HUES48 (cell line): Measurements from ENCODE around the gene ARSK.

Source experiments
- H3K27ac ChIP-seq: one replicate; pipeline ENCODE4 v1.7.0; 2013; ENCODE audit warnings: low read depth, low read length, inconsistent platforms
- H3K27me3 ChIP-seq: 2 replicates; pipeline ENCODE4 v1.6.1; 2013; ENCODE audit warnings: mild to moderate bottlenecking, low read length; ENCODE audit not compliant: control insufficient read depth, insufficient read depth
- H3K36me3 ChIP-seq: 2 replicates; pipeline ENCODE4 v1.6.1; 2013; ENCODE audit warnings: low read length; ENCODE audit not compliant: control insufficient read depth, insufficient read depth
- H3K4me1 ChIP-seq: 2 replicates; pipeline ENCODE4 v1.6.1; 2013; ENCODE audit warnings: mild to moderate bottlenecking, low read length; ENCODE audit not compliant: control insufficient read depth, insufficient read depth
- H3K4me3 ChIP-seq: 2 replicates; pipeline ENCODE4 v1.5.1; 2013; ENCODE audit warnings: mild to moderate bottlenecking, low read depth, low read length
- H3K9ac ChIP-seq: 2 replicates; pipeline ENCODE4 v1.6.1; 2013; ENCODE audit warnings: mild to moderate bottlenecking, low read depth, low read length, moderate library complexity
- H3K9me3 ChIP-seq: 2 replicates; pipeline ENCODE4 v1.6.1; 2013; ENCODE audit warnings: low read length; ENCODE audit not compliant: control insufficient read depth, insufficient read depth

Gene ARSK, protein sequence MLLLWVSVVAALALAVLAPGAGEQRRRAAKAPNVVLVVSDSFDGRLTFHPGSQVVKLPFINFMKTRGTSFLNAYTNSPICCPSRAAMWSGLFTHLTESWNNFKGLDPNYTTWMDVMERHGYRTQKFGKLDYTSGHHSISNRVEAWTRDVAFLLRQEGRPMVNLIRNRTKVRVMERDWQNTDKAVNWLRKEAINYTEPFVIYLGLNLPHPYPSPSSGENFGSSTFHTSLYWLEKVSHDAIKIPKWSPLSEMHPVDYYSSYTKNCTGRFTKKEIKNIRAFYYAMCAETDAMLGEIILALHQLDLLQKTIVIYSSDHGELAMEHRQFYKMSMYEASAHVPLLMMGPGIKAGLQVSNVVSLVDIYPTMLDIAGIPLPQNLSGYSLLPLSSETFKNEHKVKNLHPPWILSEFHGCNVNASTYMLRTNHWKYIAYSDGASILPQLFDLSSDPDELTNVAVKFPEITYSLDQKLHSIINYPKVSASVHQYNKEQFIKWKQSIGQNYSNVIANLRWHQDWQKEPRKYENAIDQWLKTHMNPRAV

DNA sequence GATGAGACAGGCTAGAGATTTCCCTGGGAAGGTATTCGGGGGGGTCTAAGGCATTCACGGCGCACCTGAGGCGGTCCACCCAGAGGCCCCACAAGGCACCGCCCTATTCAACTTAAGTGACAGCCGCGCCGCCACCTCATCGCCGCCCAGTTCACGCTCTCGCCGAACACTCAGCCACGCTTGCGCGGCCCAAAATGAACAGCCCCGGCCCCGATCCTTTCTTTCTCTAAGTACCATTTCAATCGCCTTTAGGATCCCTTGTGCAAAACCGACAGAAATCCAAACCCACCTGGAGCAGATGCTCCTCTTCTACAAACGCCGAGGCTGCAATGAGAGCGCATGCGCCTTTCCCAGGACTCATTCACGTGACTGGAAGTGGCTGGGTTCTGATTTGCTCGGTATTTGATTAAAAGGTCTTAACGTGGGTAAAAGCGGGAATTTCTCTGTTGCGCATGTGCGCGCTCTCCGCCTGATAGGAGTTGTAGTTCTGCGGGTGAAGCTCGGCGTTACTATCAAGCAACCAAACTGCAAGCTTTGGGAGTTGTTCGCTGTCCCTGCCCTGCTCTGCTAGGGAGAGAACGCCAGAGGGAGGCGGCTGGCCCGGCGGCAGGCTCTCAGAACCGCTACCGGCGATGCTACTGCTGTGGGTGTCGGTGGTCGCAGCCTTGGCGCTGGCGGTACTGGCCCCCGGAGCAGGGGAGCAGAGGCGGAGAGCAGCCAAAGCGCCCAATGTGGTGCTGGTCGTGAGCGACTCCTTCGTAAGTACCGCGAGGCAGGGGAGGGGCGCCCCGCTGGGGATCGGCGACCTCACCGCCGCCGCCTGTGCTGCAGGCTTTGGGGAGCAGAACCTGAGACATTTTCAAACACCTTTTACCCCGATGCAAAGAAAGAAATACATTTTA is at the start of gene ARSK, which contains the start of gene SKIC3:
ARSK (plus strand) TSS at position 455 of the 902 bp plus-strand sequence; CDS start at position 633, 178 bp downstream.
SKIC3 (minus strand) TSS at position 331 of the 902 bp plus-strand sequence. CDS start 7,827 bp downstream, outside the sequence.
- Histone ChIP-seq H3K27me3 (no peaks in the 10 kb centered on the region), H3K9ac (peak within 1 kb of the TSS; percentile 76), H3K4me3 (peak within 1 kb of the TSS; percentile 91), H3K9me3 (no peaks in the 10 kb centered on the region), H3K27ac (peak within 1 kb of the TSS; percentile 91), H3K4me1 (peaks cover 13% of the 10 kb centered on the region), H3K36me3 (peaks cover 16% of the 10 kb centered on the region)

DNA sequence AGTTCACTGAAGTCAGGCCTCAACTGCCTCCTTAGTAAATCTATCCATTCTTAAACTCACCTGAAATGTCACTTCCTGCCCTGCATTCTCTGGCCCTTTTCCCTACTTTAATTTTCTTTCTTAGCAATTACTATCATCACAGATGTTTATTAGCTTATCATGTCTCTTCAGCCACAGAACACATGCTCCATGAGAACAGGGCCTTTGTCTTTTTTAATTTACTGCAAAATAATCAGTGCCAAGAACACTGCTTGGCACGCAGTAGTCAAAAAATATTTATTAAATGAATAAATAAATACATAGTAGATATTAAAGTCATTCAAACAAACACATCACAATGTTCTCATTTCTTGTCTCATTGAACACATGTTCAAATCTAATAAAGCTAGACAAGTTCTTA is 46.4 kb upstream of the ARSK start:
- Histone ChIP-seq H3K9ac (no peak overlapping the region), H3K36me3 (peaks cover 86% of the 10 kb centered on the region), H3K27ac (no peak overlapping the region), H3K27me3 (no peaks in the 10 kb centered on the region), H3K4me1 (peaks cover 6% of the 10 kb centered on the region; the same call in 1 of the 2 replicates), H3K9me3 (no peaks in the 10 kb centered on the region), H3K4me3 (no peak overlapping the region)

DNA sequence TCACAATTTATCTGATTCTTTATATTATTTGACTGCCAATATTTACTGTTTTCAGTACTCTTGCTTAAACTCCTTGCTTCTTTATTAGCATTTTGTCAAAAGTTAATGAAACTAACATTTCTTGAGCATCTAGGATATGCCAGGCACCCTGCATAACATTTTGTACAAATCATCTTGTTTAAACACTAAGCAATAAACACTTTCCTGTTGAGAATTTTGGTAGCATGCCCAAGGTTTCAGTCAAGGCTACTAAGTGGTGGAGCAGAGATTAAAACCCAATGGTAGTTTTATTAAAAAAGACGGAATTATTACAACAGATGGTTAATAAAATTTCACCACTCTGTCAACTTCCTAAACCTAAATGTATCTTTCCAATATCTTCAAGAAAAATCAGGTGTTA is 43.3 kb upstream of the ARSK start:
- Histone ChIP-seq H3K36me3 (peaks cover 92% of the 10 kb centered on the region), H3K27ac (no peak overlapping the region), H3K4me1 (peaks cover 6% of the 10 kb centered on the region; the same call in 1 of the 2 replicates), H3K9ac (no peak overlapping the region), H3K27me3 (no peaks in the 10 kb centered on the region), H3K9me3 (no peaks in the 10 kb centered on the region), H3K4me3 (no peak overlapping the region)

DNA sequence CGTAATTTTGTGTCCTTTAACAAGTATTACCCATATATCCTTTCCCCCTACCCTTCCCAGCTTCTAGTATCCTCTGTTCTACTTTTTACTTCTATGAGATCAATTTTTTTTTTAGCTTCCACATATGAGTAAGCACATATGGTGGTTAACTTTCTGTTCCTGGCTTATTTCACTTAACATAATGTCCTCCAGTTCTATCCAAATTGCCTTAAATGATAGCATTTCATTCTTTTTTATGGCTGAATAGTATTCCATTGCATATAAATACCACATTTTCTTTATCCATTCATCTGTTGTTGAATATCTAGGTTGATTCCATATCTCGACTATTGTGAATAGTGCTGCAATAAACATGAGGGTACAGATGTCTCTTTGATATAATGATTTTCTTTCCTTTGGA is 36.5 kb upstream of the ARSK start:
- no peaks in the 10 kb centered on the region for H3K9me3 ChIP-seq
- H3K27ac ChIP-seq = no peak overlapping the region
- no peak overlapping the region for H3K4me3 ChIP-seq
- H3K36me3 ChIP-seq = peaks cover 97% of the 10 kb centered on the region
- no peaks in the 10 kb centered on the region for H3K27me3 ChIP-seq
- no peak overlapping the region for H3K9ac ChIP-seq
- H3K4me1 ChIP-seq = no peaks in the 10 kb centered on the region

DNA sequence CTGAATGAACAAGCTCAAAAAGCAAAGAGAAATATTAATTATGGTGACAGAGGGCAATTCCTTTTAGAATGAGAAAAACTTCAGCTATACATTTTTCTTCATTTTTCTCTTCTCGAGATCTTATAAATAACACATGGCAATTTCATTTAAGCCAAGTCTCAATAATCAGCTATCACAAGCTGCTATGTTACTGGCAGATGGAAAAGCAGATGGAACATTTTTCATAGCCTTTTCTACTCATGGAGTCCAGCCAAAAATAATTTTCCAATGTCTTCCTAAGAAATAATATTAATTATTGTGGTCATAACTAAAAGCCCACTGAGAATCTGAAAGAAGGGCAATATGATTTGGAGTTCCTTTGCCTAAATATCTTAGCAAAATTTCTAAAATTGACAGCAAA is 35.8 kb upstream of the ARSK start:
- peaks cover 97% of the 10 kb centered on the region for H3K36me3 ChIP-seq
- no peak overlapping the region for H3K27ac ChIP-seq
- no peak overlapping the region for H3K4me3 ChIP-seq
- no peak overlapping the region for H3K9ac ChIP-seq
- no peaks in the 10 kb centered on the region for H3K4me1 ChIP-seq
- no peaks in the 10 kb centered on the region for H3K9me3 ChIP-seq
- no peaks in the 10 kb centered on the region for H3K27me3 ChIP-seq

DNA sequence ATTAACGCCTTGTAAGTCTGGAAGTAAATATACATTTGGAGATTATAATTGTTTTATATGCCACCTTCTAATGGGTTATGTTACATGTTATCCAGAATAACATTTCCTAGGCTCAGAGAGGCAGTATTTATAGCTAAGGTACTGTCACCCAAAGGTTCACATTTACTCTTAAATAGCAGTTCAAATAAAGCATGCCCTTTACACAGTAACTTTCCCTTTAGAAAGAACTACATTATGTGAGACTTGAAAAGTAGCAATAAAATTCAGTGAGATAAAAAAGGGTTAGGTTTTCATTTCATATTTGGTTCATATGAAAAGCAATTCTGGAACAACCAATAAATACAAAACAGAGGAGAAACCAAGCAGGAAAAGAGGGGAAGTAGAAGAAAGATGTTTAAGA is 35.2 kb upstream of the ARSK start:
- Histone ChIP-seq H3K4me1 (no peaks in the 10 kb centered on the region), H3K27me3 (no peaks in the 10 kb centered on the region), H3K36me3 (peaks cover 97% of the 10 kb centered on the region), H3K4me3 (no peak overlapping the region), H3K9me3 (no peaks in the 10 kb centered on the region), H3K9ac (no peak overlapping the region), H3K27ac (no peak overlapping the region)

DNA sequence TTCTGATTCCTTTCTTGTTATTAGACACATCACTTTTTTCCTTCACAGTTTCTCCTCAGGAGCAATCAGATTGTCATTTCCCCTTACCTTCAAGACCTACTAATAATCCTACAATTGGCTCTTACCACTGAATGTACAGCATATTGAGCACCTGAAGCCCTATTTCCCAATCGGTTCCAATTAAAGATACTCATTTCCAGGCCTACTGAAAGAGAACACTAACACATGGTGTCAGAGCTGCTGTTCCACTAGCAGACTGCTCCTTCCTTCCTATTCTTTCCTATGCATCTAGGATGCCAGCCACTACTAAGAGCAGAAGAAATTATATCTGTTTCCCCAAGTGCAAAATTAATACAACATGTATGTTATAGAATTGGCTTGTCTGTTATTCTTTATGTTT is 34.7 kb upstream of the ARSK start:
- H3K4me1 ChIP-seq = no peaks in the 10 kb centered on the region
- no peaks in the 10 kb centered on the region for H3K9me3 ChIP-seq
- H3K9ac ChIP-seq = no peak overlapping the region
- peaks cover 97% of the 10 kb centered on the region for H3K36me3 ChIP-seq
- H3K4me3 ChIP-seq = no peak overlapping the region
- no peak overlapping the region for H3K27ac ChIP-seq
- H3K27me3 ChIP-seq = no peaks in the 10 kb centered on the region

DNA sequence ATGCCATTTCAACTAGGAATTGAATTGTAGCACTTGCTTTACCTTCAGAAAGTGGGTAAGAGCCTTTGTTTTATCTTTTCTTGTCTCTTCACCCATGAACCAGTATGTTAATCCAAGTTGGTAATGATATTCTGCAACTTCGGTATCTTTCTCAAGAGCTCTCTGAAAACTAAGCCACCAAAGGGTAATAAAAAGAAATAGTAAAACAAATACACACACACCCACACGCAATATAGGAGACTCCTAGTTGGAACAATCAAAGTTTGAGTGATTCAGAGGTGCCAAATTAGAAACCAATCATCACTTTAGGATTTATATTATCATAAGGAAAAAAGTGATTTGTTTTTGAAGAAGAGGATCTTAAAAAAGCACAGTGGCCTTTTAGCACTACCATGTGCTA is 30.5 kb upstream of the ARSK start:
- Histone ChIP-seq H3K9me3 (no peaks in the 10 kb centered on the region), H3K27ac (no peak overlapping the region), H3K27me3 (no peaks in the 10 kb centered on the region), H3K36me3 (peaks cover 95% of the 10 kb centered on the region), H3K4me3 (no peak overlapping the region), H3K9ac (no peak overlapping the region), H3K4me1 (no peaks in the 10 kb centered on the region)

DNA sequence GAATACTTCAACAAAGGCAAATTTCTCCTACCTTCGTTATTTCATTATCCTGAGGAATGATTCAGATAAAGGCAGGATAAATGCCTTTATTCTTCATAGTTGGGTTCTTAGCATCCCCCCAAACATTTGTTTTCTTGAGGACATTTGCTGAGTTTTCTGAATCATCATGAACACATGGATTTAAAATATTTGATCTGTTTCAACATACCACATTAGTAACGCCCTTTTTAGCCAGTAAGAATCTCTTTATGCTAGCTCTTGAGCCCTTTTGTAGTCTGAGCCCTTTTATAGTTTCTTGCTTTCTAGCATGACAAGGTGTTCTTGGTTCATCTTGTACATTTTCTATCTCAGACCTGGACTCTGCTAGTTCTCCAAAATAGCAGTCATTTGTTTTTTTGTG is 28.0 kb upstream of the ARSK start:
- peaks cover 7% of the 10 kb centered on the region for H3K4me1 ChIP-seq
- H3K9ac ChIP-seq = no peak overlapping the region
- peaks cover 85% of the 10 kb centered on the region for H3K36me3 ChIP-seq
- H3K4me3 ChIP-seq = no peak overlapping the region
- no peak overlapping the region for H3K27ac ChIP-seq
- H3K9me3 ChIP-seq = no peaks in the 10 kb centered on the region
- no peaks in the 10 kb centered on the region for H3K27me3 ChIP-seq

DNA sequence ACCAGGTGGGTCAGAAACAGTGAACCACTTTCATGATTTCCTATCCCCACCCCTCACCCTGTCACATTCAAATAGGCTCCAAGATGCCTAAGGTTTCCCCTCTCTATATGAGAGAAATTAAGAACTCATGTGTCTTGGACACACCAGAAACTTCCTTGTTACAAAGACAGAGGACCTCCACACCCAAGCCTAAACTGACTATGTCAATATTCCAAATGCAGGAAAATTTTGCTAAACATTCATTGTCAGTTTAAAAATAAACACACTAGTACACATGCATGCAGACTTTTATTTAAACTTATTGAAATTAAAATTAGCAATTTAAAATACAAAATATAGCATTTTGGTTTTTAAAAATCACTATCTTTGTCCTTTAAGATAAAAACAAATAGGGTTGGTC is 26.3 kb upstream of the ARSK start:
- peaks cover 68% of the 10 kb centered on the region for H3K36me3 ChIP-seq
- H3K27me3 ChIP-seq = no peaks in the 10 kb centered on the region
- no peak overlapping the region for H3K27ac ChIP-seq
- H3K4me3 ChIP-seq = no peak overlapping the region
- no peak overlapping the region for H3K9ac ChIP-seq
- H3K9me3 ChIP-seq = no peaks in the 10 kb centered on the region
- peaks cover 24% of the 10 kb centered on the region for H3K4me1 ChIP-seq
